Left colon (tissue), 2 donors: Measurements from ENCODE around the gene CBLB. TPM values are rescaled to one million over a fixed set of nuclear protein-coding genes. Genes with fewer than 3 reads are reported as not detected.

Experiments used
- ATAC-seq: fragments of 200-7000 bp; cut with Tn5 transposase; one replicate; pipeline ENCODE4 v1.9.1; 2020; ENCODE audit warnings: mild to moderate bottlenecking, moderate library complexity
- DNase-seq, 2 donors: peaks; one replicate each; pipeline ENCODE4 v3.0.0-alpha.2; 2020
- intact Hi-C, 2 donors: fragments of 100-400 bp; cut with DNase I in 1 of 2; cut with micrococcal nuclease in 1 of 2; formaldehyde crosslinking; loops; one replicate each; pipeline versions ENCODE4 v1.11.2 to v1.14.0; 2022; cut with DNase I, micrococcal nuclease
- total RNA-seq, 2 donors: library from RNA; stranded (reverse); fragmentation: NEBNext Ultra II Directional; extraction: Animal tissue kit (Norgen Biotek cat#: 25700); gene quantifications; one replicate each; pipeline ENCODE4 v1.2.1, GENCODE V29; 2021
- donor health status: DM: no; HTN: no; CAD: no.
- donor health status: DM: yes; HTN: yes; CAD: no.

Gene CBLB
- total RNA-seq, 2 donors from 2014 or later: 36.7 to 50.2 TPM

DNA sequence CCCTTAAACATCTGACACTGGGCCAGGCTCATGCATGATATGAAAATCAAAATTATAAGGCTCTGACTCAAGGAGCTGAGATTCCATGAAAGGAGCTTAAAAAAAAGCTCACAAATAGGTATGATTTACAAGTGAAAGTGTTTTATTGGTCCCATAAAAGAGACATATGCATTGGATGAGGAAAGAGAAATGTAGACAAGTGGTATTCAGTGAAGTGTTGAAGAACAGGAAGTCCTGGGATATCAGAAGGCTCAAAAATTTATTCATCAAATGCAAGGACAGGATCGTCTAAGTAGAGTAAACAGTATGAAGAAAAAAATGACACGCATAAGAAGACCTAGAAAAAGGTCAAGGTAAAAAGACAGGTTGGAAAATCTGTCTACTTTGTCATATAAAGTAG is 188.9 kb downstream of the CBLB start:
- no peak for DNase-seq
- intact Hi-C loops: loop anchor here in 1 of 2 donors (10.0 kb wide), 1 partner anchor 925 kb away; no protein-coding TSS in a partner anchor
- peak; percentile 64 for ATAC-seq

DNA sequence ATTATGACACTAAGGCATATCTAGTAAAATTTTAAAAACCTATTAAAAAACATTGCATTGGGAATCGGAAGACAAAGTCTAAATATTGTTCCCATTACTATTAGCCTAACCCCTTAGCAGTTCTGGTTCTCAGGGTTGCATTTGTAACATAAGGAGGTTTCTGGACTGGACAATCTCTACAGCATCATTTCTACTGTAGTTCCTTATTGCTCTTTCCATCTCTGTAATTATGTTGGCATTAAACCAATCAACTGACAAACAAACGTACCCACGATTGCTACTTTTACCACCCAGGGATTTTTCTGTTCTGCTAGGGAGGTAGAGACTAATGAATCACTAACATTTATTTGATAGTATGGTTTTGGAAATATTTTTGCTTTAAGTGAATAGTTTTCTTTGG is 190.8 kb downstream of the CBLB start:
- intact Hi-C loops: no loop called here
- ATAC-seq: peak; percentile 73
- no peak for DNase-seq

DNA sequence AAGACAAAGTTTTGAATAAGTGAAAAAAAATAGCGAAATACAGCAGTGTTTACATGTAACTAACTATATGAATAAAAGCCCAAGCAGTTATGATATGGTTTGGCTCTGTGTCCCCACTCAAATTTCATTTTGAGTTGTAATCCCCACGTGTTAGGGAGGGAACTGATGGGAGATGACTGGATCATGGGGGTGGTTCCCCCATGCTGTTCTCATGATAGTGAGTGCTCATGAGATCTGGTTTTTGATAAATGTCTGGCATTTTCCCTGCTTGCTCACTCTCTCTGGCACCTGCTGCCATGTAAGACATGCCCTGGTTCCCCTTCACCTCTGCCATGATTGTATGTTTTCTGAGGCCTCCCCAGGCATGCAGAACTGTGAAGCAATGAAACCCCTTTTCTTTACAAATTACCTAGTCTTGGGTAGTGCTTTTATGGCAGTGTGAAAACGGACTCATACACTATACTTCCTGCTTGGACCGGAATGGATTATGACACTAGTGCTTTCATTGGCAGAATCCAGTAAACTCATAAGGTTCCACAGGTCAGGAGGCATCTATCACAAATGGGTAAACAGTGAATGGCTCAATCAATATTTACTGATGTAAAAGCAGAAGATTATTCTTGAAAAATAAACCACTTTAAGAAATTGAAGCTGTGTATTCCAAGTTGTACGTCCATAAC is 192.1 kb downstream of the CBLB start:
- DNase-seq: no peak
- peak; percentile 92 for ATAC-seq
- intact Hi-C loops: no loop called here

DNA sequence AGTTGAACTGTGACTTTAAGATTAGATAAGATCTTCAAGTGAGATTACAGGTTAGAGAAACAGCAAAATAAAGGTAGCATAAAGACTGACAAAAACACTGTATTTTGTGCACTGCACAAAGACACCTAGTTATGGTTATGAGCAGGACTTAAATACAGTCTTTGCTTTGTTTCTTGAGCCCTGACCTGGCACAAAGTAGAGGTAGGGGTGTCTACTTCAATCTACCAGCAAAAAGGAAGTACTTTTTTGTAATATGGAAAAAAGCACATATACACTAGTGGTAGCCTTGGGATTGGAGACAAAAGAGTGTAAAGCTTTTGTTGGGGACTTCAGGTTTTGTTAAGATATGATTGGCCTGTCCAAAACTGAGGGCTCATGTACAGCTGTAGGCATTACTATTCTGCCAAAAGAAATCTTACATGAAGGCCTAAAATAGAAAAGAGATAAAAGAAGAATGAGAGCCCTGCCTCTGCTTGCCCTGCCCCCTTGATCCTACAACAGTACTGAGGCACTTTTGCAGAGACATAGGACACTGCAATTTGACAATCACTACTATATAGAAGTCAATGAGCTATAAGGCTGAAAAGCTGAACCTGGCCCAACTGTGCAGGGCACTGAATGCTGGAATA is 194.3 kb downstream of the CBLB start:
- ATAC-seq: no peak
- intact Hi-C loops: no loop called here
- DNase-seq: no peak

DNA sequence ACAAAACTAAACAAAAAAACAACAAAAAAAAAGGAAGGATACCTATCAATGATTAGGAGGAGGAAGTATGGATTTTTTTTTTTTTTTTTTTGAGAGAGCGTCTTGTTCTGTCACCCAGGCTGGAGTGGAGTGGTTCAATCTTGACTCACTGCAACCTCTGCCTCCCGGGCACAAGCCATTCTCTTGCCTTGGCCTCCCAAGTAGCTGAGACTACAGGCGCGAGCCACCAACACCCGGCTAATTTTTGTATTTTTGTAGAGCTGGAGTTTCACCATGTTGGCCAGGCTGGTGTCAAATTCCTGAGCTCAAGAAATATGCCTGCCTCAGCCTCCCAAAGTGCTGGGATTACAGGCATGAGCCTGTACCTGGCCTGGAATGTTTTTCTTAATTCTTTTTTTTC is 195.8 kb downstream of the CBLB start:
- DNase-seq: no peak
- intact Hi-C loops: no loop called here
- no peak for ATAC-seq

DNA sequence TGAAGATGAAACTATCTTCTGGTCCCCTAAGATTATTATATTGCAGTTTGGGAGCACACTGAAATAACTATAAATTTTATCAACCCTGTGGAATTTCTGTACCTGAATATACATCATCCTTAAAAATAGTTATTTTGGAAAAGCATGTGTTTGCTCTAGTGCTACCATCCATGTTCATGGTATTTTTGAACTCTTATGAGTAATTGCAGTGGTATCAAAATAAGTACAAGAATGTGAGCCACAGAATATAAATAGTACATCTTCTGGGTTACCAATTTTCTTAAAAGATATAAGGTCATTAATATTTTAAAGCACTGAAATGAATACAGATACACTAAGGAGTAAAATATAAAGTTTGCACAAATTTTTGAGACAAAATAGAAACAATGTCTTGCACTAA is 206.5 kb downstream of the CBLB start:
- intact Hi-C loops: no loop called here
- no peak for DNase-seq
- no peak for ATAC-seq

DNA sequence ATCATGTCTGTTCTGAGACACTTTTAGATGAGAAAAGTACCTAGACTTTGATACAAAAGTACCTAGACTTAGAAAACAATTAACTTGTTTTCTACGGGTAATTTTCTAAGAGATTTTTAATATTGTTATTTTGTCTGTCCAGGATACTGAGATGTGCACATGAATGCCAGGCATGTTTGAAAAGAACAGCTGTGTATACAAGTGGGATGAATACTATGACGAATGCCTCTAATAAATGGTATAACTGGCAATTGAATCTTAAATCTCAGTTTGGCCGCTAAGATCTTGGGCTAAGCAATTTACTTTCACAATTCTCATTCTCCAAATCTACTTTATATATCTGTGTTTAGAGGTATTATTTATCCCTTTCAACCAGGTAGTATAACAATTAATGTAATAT is 207.4 kb downstream of the CBLB start:
- ATAC-seq: no peak
- intact Hi-C loops: no loop called here
- DNase-seq: no peak

DNA sequence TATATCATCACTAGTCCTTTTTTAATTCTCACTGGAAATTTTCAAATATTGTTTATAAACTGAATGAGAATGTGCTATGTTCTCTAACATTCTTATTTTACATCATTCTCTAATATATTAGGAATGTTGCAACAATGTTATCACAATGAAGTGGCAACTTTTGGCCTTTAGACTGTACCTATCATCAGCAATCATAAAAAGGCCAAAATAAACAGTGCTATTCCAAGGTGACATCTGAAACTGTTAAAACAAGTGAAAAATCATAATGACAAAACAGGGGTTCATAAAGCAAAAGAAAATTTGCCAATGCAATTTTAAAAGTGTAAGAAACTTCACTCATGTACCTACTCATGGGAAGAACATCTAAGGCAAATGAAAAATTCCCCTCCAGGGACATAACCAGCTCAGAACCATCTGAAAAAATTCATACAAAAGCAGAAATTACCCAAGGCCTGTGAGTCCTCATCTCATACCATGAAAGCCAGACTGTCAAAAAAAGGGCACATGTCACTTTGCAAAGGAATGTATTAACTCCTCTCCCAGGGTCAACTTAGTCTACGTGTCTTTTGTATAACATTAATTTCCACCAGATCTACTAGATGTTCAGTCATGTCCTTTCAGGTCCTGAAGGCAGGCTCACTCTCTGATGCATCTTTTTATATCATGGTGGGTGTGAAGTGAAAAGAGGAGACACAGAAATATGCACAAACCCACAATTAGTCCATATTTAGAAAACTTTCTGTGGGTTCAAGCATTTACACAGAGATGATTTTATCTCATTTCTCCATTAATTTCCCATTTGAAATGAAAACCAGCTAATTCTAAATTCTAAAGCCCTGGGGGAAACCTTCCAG is 211.9 kb downstream of the CBLB start:
- ATAC-seq: peak; percentile 37
- intact Hi-C loops: no loop called here
- no peak for DNase-seq

DNA sequence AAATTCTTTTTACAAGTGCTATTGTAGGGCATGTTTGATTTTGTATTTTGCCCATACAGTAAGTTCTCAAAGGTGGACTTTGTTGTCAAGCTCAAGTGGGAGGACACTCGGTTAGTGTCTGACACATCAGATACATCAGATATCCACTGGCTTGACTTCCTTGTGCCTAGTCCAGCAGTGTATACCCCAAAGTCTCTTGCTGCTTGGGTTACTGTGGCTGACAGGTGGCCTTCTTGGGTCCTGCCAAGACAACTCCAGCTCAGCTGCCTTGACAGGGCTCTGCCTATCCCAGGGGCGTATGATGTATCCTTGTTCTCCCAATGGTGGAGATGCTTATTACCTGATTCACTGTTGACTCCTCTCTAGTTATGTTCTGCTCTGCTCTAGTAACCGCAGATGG is 214.9 kb downstream of the CBLB start:
- no peak for DNase-seq
- intact Hi-C loops: no loop called here
- ATAC-seq: no peak

DNA sequence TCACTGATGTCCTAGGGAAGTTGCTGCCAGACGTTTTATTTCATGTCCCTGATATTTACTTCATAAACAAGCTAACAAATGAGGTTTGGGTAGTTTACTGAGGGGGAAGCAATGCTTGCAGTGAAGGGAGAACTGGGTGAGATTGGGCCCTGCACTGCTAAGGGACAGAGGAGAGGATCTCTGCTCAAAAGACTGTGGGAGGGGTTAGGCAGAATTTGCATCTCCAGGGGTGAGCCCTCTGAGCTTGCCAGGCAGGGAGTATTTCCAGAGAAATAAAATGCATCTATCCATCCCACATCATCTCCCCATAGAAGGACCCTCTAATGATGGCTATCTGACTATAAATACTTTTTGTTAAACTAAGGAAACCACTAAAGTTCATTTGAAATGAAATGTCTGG is 215.6 kb downstream of the CBLB start:
- intact Hi-C loops: no loop called here
- DNase-seq (no peak), ATAC-seq (no peak)

DNA sequence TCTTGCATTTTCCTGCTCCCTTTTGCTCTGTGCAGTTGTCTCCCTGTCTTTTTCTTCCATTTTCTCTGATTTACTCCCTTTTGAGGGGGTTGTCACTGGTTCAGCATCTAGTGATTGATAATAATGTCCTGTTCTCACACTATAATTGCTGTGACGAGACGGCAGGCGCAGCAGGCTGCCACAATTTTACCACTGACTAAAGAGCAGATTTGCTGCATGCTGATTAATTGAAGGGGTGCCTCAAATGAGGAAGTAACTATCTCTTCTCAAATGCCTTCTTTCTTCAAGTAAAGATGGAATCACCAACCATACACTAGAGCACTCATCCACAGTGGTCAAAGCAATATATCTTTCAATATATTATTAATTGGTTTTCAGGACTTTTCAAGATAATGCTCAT is 219.3 kb downstream of the CBLB start:
- no peak for DNase-seq
- intact Hi-C loops: no loop called here
- ATAC-seq: no peak

DNA sequence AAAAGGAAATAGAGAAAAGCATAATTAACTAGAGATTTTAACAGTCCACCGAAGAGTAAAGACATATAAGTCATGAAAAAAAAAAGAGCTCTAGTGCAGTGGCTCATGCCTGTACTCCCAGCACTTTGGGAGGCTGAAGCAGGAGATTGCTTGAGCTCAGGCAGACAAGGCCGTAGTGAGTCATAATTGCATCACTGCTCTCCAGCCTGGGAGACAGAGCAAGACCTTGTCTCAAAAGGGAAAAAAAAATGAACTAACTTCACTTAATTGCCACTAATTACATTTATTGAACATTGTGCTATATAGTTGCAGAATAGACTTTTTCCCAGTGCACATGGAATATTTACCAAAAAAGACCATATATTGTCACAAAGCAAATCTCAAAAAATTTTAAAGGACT is 221.8 kb downstream of the CBLB start:
- no peak for DNase-seq
- no peak for ATAC-seq

DNA sequence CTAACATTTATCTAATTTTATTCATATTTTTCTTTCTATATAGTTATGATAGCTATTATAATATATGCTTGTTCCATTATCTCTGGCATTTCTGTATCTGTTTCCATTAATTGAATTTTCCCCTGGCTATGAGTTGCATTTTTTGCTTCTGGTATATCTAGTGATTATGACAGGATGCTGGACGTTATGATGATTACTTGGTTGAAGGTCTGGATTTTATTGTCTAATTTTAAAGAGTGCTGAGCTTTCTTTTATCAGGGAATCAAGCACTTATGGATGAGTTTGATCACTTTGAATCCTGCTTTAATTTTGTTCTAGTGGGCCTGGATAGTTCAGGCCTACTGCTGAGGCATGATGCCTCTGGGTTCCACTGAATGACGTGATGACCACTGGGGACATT is 229.7 kb downstream of the CBLB start:
- ATAC-seq (no peak), DNase-seq (no peak)
- intact Hi-C loops: no loop called here

More for the DNA sequence above, 221.8 kb downstream of the CBLB start:
- intact Hi-C loops: no loop called here

DNA sequence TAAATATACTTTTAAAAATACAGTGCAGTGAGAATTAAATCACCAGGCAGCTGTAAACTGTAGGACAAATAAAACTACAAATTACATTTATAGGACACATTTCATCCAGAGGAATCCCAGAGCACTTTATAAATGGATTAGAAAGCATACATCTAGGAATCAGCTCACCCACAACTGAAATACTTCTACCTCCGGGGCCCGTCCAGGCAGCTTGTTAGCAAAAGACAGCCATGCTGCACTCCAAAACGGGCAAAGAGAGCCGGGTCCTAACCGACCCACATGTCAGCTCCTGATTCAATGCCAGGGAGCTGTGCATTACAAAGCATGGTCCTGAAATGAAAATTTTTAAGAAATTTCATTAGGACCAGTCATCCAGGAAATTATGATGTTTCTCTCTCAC is 234.1 kb downstream of the CBLB start:
- DNase-seq (no peak), ATAC-seq (no peak)
- intact Hi-C loops: no loop called here

DNA sequence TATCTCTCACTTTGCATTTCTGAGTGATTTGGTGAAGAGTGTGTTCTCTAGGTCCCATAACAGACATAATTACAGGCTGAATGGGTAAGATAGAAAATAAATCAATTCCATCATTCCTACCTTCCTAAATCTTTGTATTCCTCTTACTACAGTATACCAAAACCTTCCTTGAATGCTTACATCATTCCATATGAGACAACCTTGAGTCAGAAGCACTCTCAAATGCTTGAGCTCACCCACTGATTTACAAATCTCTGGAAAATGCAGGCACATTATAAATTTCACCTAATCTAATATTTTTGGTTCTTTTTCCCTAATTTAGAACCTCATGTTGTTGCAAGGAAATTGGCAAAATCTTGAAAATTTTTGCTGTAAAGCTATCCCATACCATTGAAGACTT is 239.1 kb downstream of the CBLB start:
- intact Hi-C loops: no loop called here
- no peak for DNase-seq
- ATAC-seq: no peak

DNA sequence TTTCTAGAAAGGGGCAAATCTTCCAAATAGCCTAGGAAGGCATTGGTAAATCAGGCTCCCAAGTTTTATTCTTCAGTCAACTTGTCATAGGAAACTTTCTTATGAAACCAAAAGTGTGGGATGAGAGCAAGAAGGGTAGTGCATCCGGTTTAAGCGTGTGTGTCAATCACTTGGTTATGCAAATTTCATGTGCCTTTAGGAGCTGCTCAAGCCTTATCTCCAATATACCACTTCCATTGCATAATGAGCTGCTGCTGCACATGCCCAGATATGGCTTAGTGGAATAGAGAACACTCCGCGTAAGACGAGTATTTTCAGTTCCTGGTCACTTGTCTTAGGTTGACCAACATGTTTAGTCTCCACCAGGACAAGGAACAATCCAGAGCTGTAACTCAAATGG is 242.1 kb downstream of the CBLB start:
- intact Hi-C loops: no loop called here
- no peak for ATAC-seq
- DNase-seq: no peak

DNA sequence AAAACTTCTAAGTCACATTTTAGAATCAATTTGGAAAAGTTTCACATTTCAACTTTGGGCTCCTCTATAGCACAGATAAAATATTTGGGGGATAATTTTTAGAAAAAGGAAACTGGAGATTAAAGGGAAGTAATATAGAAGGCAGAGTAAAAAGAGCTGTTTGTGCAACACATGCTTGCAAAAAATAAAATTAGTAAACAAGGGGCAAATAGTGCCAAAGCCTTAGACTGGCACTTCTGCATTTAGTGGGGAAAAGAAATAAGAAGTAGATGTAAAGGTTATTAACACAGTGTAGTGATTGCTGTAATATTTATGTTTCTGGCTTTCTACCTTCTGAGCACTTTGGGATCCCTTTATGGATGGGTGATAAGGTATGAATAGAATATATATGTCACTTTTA is 246.6 kb downstream of the CBLB start:
- intact Hi-C loops: no loop called here
- DNase-seq (no peak), ATAC-seq (no peak)

DNA sequence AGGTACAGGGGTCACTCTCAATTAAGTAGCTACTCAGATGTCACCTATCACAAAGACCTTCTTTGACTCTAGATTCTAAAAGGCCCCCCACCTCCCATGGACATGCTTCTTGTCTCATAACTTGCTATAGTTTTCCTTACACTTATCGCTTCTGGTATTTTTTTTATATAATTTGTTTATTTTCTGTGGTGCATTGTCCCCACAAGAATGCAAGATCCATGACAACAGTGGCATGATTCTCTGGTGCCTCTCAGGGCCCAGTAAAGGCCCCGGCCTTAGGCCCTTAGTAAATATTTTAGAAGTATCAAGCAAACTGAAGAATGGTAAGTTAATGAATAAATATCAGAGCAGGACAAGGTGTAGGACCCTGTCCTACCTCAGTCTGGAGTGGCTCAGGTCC is 248.6 kb downstream of the CBLB start:
- ATAC-seq: no peak
- intact Hi-C loops: no loop called here
- DNase-seq: no peak

DNA sequence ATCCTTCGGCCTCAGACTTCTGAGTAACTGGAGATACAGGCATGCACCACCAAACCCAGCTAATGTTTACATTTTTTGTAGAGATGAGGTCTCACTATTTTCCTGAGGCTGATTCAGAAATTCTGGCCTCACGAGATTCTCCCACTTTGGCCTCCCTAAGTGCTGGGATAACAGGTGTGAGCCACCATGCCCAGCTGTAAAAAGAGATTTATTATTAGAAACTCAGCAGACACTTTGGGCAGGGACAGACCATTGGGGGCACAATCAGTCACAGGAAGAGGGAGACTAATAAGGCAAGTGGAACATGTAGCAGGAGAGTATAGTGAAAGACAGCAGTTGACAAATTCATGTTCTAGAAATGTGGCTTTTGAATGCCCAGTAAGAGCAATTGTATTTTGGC is 249.2 kb downstream of the CBLB start:
- DNase-seq (no peak), ATAC-seq (no peak)
- intact Hi-C loops: no loop called here

DNA sequence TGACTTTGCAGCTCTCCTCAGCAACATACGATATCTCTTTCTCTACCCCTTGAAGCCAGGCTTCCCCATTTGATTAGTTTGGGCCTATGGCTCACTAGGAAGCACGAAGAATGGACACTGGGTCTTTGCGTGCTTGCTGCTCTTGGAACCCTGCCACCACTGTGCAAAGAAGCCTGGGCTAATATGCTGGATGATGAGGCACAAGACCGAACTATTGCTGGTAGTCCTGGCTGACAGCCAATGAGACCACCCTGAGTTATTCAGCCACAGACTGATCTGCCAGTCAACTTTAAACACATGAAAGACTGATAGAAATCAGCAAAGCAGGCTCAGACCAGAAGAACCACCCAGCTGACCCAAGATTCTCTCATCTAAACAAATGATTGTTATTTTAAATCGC is 250.3 kb downstream of the CBLB start:
- ATAC-seq: no peak
- intact Hi-C loops: no loop called here
- DNase-seq: no peak
